ENCODE data around the gene RAB40C. TPM values are rescaled to one million over a fixed set of nuclear protein-coding genes. Genes with fewer than 3 reads are reported as not detected.

Gene RAB40C
- total and polyA plus RNA-seq, 2 experiments from 2014 or later = 30.2 to 32.7 TPM

- H3K9me3 ChIP-seq (ENCODE audit: low read depth) = no peaks in the 10 kb centered on the region
- 91% methylated on average over 17 of the region's 18 CpGs for WGBS (ENCODE audit: low lambda C conversion rate, missing lambda C conversion rate)
- no peaks in the 10 kb centered on the region for H3K9me2 ChIP-seq (replicated peaks; ENCODE audit: insufficient read depth)
- no peak for TF ChIP-seq EZH2phosphoT487 (IDR thresholded peaks at IDR 0.05; ENCODE audit: low read depth, severe bottlenecking, unreplicated experiment)
- no peak for TF ChIP-seq CTCF (IDR thresholded peaks at IDR 0.05; ENCODE audit: poor library complexity)
- TF ChIP-seq EZH2 (IDR thresholded peaks at IDR 0.05; ENCODE audit: borderline replicate concordance) = no peak
- H2AFZ ChIP-seq = no peak overlapping the region
- H3K27me3 ChIP-seq = no peaks in the 10 kb centered on the region
- no peak overlapping the region for H3K4me2 ChIP-seq
- no peak overlapping the region for H3K27ac ChIP-seq
- peaks cover 6% of the 10 kb centered on the region for H3K79me2 ChIP-seq
- H4K20me1 ChIP-seq (ENCODE audit: insufficient read depth, poor library complexity, severe bottlenecking) = no peaks in the 10 kb centered on the region
- H3K36me3 ChIP-seq (replicated peaks; ENCODE audit: insufficient read depth, low read depth) = no peaks in the 10 kb centered on the region
- no peaks in the 10 kb centered on the region for H3K4me1 ChIP-seq (ENCODE audit: insufficient read depth)
- no peak for DNase-seq (ENCODE audit: low spot score)
- H3K4me3 ChIP-seq = no peak overlapping the region
Measured at GRCh38 chr16:582218-582613, 7.7 kb upstream of the RAB40C start.

- DNase-seq (ENCODE audit: low spot score) = no peak
- TF ChIP-seq CTCF (IDR thresholded peaks at IDR 0.05; ENCODE audit: poor library complexity) = no peak
- no peak for TF ChIP-seq EZH2 (IDR thresholded peaks at IDR 0.05; ENCODE audit: borderline replicate concordance)
- no peak for TF ChIP-seq EZH2phosphoT487 (IDR thresholded peaks at IDR 0.05; ENCODE audit: low read depth, severe bottlenecking, unreplicated experiment)
- Histone ChIP-seq H3K9me2 (replicated peaks; ENCODE audit: insufficient read depth) (no peaks in the 10 kb centered on the region), H3K36me3 (replicated peaks; ENCODE audit: insufficient read depth, low read depth) (no peaks in the 10 kb centered on the region), H3K9me3 (ENCODE audit: low read depth) (no peaks in the 10 kb centered on the region), H3K4me1 (ENCODE audit: insufficient read depth) (peaks cover under 1% of the 10 kb centered on the region), H2AFZ (no peak overlapping the region), H4K20me1 (ENCODE audit: insufficient read depth, poor library complexity, severe bottlenecking) (no peaks in the 10 kb centered on the region), H3K27me3 (no peaks in the 10 kb centered on the region), H3K79me2 (peaks cover 10% of the 10 kb centered on the region), H3K27ac (no peak overlapping the region), H3K4me3 (no peak overlapping the region), H3K4me2 (no peak overlapping the region)
- 91% methylated on average over 19 of the region's 21 CpGs for WGBS (ENCODE audit: low lambda C conversion rate, missing lambda C conversion rate)
Measured at GRCh38 chr16:582614-583331, 7.1 kb upstream of the RAB40C start.

- H3K36me3 ChIP-seq (replicated peaks; ENCODE audit: insufficient read depth, low read depth) = no peaks in the 10 kb centered on the region
- H4K20me1 ChIP-seq (ENCODE audit: insufficient read depth, poor library complexity, severe bottlenecking) = no peaks in the 10 kb centered on the region
- WGBS (ENCODE audit: low lambda C conversion rate, missing lambda C conversion rate) = 48% methylated on average over 16 of the region's 16 CpGs
- peaks cover 6% of the 10 kb centered on the region for H3K4me1 ChIP-seq (ENCODE audit: insufficient read depth)
- no peak overlapping the region for H2AFZ ChIP-seq
- peaks cover 17% of the 10 kb centered on the region for H3K79me2 ChIP-seq
- H3K27me3 ChIP-seq = no peaks in the 10 kb centered on the region
- H3K27ac ChIP-seq = no peak overlapping the region
- no peaks in the 10 kb centered on the region for H3K9me2 ChIP-seq (replicated peaks; ENCODE audit: insufficient read depth)
- H3K4me2 ChIP-seq = no peak overlapping the region
- H3K4me3 ChIP-seq = no peak overlapping the region
- DNase-seq (ENCODE audit: low spot score) = no peak
- no peaks in the 10 kb centered on the region for H3K9me3 ChIP-seq (ENCODE audit: low read depth)
- TF ChIP-seq EZH2phosphoT487 (IDR thresholded peaks at IDR 0.05; ENCODE audit: low read depth, severe bottlenecking, unreplicated experiment) = no peak
- TF ChIP-seq CTCF (IDR thresholded peaks at IDR 0.05; ENCODE audit: poor library complexity) = no peak
- TF ChIP-seq EZH2 (IDR thresholded peaks at IDR 0.05; ENCODE audit: borderline replicate concordance) = no peak
Measured at GRCh38 chr16:583470-583814, 6.4 kb upstream of the RAB40C start.

Data from hepatocyte (in vitro differentiated cells).